MM.1S (cell line): ENCODE measurements around the gene KLHDC8A.

ENCODE experiments used
- EZH2 ChIP-seq: fragments of 300-600 bp; sonication (generic); optimal IDR thresholded peaks from 2 replicates; pipeline ENCODE3; 2017; ENCODE audit warnings: low read depth, mild to moderate bottlenecking, antibody characterized with exemption, low read length, mixed read lengths
- TF ChIP-seq, protein P1 (sequence below): fragments of 300-600 bp; sonication (generic); IDR thresholded peaks from 2 replicates; pipeline ENCODE4 v1.5.1; 2016; ENCODE audit warnings: antibody characterized with exemption, low read length, mixed read lengths

DNA sequence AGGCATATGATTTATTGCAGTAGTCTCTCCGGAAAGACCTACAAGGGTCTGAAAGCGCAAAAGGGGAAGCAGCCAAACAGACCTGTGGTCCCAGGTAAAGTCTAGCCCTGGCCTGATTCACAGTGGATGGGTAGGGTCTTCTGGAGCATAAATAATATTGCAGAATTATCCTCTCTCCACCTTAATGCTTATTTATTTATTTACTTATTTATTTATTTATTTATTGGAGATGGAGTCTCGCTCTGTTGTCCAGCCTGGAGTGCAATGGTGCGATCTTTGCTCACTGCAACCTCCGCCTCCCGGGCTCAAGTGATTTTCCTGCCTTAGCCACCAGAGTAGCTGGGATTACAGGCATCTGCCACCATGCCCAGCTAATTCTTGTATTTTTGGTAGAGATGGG lies 11.8 kb upstream of the KLHDC8A start:
- TF ChIP-seq EZH2: no peak
- TF ChIP-seq, protein P1, sequence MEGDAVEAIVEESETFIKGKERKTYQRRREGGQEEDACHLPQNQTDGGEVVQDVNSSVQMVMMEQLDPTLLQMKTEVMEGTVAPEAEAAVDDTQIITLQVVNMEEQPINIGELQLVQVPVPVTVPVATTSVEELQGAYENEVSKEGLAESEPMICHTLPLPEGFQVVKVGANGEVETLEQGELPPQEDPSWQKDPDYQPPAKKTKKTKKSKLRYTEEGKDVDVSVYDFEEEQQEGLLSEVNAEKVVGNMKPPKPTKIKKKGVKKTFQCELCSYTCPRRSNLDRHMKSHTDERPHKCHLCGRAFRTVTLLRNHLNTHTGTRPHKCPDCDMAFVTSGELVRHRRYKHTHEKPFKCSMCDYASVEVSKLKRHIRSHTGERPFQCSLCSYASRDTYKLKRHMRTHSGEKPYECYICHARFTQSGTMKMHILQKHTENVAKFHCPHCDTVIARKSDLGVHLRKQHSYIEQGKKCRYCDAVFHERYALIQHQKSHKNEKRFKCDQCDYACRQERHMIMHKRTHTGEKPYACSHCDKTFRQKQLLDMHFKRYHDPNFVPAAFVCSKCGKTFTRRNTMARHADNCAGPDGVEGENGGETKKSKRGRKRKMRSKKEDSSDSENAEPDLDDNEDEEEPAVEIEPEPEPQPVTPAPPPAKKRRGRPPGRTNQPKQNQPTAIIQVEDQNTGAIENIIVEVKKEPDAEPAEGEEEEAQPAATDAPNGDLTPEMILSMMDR: no peak
